GM08714 (cell line): ENCODE data around the gene LDAF1.
"Not testable (repeated sequence)": the region's sequence is repeated elsewhere in the genome, so short reads cannot be mapped to it uniquely, and the experiment has no call there.

Source experiments
- H3K4me3 ChIP-seq: fragments of 200-500 bp; sonication (Bioruptor generic); 2 replicates; pipeline ENCODE4 v1.5.1; 2014; ENCODE audit warnings: mild to moderate bottlenecking, low read length, inconsistent platforms
- ZNF274 ChIP-seq: IDR thresholded peaks from 2 replicates; pipeline ENCODE4 v1.6.1; 2012; ENCODE audit warnings: mild to moderate bottlenecking, low read depth, low read length

The LDAF1 gene

DNA sequence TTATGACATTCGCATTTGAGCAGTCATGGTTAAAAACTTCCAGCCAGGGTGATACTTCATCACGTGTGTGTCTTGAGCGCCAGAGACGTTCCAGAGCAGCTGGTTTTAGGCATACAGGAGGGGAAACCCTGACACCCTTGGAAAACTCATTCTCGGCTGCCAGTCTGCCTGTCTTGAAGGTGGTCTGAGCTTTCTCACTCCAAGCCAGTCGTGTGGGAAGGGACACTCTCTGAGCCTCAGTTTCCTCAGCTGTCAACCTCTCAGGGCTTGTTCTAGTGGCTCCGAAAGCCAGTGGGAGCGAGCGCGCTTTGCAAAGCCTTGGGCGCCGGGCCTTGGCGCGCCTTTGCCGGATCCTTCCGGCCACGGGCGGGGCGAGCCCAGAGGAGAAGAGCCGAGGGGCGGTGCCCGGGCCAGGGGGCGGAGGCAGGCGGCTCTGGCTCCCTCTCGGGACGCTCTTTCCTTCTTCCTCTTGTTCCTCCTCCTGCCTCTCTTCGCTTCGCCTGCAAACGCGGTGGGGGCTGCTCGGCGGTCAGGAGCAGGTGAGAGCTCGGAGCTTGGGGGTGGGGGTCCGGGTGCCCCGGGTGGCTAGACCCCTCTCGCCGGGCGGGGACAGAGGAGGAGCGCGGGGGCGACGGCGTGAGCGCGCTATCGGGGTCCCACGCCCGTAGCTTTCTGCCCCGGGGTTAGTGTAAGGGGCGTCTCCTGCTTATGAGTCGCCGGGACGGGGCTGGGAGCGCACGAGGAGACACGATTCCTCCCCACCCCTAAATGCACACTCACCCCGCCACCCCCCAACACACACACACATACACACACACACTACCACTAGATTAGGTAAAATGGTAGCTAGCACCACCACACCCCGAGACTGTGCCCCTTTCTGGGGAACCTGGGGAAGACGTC lies at the start of gene LDAF1:
TSS of gene LDAF1 (plus strand) at position 467 of the 903 bp plus-strand sequence. CDS start 2,509 bp downstream, outside the sequence.
- no peak for TF ChIP-seq ZNF274
- H3K4me3 ChIP-seq: peak within 1 kb of the TSS; percentile 71; the same call in 1 of the 2 replicates

DNA sequence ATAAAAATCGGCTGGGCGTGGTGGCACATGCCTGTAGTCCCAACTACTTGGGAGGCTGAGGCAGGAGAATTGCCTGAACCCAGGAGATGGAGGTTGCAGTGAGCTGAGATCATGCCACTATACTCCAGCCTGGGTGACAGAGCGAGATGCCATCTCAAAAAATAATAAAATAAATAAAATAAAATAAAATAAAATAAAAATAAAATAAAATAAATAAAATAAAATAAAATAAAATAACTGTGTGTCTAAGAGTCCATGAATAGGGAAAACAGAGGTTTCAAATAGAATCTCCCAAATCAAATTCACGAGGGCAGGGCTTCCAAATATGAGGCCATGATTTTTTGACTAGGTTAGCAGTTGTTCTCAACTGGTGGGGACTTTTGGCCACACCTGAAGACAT lies 42.9 kb upstream of the LDAF1 start:
- not testable (repeated sequence) for H3K4me3 ChIP-seq

DNA sequence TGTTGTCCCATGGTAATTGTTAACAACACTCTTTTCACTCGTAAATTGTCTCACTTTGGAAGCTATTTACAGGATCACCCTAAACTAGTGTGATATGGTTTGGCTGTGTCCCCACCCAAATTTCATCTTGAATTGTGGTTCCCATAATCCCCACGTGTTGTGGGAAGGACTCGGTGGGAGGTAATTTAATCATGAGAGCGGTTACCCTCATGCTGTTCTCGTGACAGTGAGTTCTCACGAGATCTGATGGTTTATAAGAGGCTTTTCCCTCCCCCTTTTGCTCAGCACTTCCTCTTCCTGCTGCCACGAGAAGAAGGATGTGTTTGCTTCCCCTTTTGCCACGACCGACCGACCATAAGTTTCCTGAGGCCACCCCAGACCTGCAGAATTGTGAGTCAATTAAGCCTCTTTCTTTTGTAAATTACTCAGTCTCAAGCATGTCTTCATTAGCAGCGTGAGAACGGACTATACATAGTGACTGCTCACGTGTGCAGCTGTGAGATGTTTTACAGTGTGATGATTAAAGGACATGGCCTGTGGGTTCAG lies 42.3 kb upstream of the LDAF1 start:
- no peak for TF ChIP-seq ZNF274
- peak overlapping the region; percentile 19; the same call in 1 of the 2 replicates for H3K4me3 ChIP-seq

DNA sequence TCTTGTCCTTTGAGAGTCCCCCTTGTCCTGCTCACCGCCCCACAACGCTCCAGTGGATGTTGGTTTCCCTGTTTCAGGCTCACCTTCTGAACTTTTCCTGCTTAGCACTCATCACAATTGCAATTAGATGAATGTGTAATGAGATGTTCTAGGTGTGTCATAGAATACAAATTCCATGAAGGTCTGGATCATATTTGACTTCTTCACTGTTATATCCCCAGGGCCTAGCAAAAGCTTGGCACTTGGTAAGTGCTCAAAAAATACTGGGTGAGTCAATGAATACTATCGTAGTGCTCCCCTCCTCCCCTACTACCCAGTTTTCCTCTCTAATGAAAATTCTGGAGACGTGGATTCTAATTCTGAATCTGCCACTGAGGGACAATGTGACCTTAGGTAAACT lies 40.9 kb upstream of the LDAF1 start:
- no peak overlapping the region for H3K4me3 ChIP-seq
- TF ChIP-seq ZNF274: no peak

DNA sequence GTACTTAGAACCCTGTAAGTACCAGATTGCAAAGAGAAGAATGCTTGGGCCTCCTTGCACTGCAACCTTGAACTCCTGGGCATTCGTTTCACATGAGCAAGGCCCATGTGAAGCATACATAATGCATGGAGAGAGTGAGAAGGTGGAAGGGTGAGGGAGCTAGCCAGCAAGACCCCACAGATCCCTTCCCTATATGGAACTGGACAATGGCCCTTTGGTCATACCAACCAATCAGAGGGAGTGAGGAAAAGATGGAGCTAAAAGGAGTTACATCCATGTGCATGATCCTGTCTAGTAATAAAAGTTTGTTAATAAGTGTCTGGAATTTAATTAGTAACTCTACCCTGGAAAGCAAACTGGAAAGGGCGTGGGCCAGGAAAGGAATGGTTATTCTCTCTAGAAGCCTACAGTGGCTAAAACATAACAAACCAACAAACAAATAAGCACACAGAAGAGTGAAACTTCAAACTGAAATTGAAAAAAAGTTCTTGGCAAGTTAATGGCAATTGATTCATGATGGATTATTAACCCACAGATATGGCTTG lies 37.4 kb upstream of the LDAF1 start:
- no peak for TF ChIP-seq ZNF274
- no peak overlapping the region for H3K4me3 ChIP-seq

DNA sequence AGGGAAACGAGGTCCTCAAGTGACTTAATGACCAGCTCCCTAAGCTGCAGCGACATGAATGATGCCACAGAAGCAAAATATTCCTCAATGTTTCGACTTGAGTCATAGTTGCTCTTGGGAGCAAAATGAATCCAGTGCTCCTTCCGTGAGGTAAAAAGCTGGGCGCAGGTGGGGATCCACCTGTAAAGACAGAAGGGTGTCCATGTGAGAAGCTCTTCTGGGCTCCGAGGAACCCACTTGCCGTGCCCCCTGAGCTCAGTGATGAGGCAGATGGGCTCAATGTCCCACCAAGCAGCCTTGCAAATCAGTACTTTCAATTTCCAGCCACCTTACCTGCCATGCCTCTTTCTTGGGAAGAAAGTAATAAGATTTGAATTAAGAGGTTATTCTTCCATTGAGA lies 33.3 kb upstream of the LDAF1 start:
- H3K4me3 ChIP-seq: no peak overlapping the region
- no peak for TF ChIP-seq ZNF274

DNA sequence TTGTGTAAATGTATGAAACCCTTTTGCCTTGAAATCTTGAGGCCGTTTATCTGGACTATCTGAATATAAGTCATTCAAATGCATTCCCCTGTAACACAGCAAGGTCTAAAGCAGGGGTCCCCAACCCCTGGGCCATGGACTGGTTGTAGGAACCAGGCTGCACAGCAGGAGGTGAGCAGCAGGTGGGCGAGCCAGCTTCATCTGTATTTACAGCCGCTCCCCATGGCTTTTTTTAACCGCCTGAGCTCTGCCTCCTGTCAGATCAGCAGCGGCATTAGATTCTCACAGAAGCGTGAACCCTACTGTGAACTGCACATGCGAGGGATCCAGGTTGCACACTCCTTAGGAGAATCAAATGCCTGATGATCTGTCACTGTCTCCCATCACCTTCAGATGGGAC lies 32.0 kb upstream of the LDAF1 start:
- TF ChIP-seq ZNF274: no peak
- H3K4me3 ChIP-seq: no peak overlapping the region

DNA sequence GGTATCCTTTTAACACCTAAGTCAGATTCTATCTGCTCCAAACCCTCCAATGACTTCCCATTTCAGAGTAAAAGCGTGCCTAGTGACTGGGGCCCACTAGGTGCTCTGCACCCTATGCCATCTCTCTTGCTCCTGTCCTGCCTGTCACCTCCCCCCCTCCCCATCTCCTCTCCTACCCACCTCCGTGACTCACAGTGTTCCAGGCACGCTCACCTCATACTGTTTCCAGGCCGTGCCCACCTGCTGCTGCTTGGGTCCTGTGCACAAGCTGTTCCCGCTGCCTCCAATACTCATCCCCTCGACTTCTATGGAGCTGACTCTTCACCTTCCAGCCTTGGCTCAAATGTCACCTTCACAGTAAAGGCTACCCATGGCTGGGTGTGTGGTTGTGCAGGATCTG lies 29.5 kb upstream of the LDAF1 start:
- no peak overlapping the region for H3K4me3 ChIP-seq
- no peak for TF ChIP-seq ZNF274

DNA sequence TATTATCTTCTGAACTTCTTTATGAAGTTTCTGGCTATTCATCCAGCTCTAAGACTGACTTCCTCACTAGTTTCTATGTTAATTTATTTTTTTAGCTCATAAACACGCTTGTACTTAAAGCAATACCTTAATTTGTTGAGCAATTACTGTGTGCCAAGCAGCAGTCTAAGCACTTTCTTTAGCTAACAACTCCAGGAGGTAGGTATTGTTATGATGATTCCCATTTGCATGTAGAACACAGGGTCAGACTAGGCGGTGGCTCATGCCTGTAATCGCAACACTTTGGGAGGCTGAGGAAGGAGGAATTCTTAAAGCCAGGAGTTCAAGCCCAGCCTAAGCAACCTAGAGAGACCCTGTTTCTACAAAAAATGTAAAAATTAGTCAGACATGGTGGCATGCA lies 27.7 kb upstream of the LDAF1 start:
- no peak for TF ChIP-seq ZNF274
- H3K4me3 ChIP-seq: no peak overlapping the region

DNA sequence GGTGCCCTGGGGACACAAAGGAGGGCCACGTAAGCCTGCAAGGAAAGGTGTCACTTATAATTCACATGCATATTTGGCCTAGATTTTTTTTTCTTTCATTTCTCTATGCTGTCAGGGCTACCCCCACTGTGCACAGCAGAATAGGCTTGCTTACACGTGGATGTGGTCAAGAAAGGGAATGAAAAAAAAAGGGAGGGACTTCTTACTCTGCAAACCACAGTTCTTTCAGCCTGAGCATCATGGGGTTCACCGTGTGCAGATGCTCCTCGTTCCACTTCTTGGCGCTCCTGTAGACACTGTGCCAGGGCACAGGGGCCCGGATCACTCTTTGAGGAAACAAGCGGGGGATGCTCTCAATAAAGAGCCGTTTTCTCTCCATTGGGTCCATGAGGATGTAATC lies 24.4 kb upstream of the LDAF1 start:
- H3K4me3 ChIP-seq: no peak overlapping the region
- TF ChIP-seq ZNF274: no peak

DNA sequence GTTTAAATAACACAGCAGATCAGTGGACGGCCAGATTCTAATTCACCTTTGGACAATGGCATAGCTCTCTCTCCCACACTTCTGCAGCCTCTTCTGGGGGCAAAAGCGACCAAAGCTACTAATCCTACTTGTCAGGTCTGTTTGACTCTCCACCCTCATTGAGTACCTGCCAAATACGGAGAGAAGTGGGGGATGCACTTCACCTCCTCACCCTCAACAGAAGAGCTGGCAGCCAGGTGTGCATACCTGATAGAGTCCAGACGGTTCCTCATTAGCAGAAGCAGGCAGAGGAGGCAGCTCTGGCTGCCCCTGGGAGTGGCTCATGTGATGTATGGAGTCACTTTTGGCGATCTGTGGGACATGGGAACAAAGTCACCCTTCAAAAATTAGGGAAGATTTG lies 12.7 kb upstream of the LDAF1 start:
- no peak for TF ChIP-seq ZNF274
- no peak overlapping the region for H3K4me3 ChIP-seq

DNA sequence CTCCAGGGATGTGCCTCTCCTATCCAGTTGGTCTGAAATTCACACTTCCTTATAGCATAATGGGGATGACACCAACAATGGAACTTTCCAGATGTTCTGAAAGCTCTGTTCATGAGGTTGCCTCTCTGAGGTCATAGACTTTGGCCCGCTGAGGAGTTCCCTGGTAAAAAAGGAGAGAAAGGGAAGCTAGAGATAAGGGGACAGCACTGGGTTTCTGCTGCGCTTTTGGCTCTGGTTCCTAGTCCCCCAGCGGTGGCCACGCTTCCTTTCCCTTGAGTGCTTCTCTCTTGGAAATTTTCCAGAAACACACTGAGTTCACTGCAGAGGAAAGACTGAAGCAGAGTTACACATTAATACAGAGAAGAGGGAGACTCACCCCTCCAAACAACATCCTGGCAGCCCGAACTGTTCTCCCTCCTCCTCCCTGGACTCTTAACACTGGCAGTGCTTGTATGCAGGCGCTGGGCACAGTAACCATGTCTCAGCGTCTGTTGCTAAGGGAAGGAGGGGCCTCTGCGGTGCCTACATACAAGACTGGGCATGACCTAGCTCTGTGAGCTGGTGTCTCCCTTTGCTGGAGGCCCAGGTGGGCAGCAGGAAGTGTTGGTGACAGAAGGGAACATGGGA lies 8.0 kb upstream of the LDAF1 start, which contains the start of gene DNAH3:
TSS of gene DNAH3 (minus strand) at position 472 of the 627 bp plus-strand sequence. CDS start 527 bp downstream, outside the sequence.
- TF ChIP-seq ZNF274: no peak
- H3K4me3 ChIP-seq: no peak within 1 kb of the TSS

DNA sequence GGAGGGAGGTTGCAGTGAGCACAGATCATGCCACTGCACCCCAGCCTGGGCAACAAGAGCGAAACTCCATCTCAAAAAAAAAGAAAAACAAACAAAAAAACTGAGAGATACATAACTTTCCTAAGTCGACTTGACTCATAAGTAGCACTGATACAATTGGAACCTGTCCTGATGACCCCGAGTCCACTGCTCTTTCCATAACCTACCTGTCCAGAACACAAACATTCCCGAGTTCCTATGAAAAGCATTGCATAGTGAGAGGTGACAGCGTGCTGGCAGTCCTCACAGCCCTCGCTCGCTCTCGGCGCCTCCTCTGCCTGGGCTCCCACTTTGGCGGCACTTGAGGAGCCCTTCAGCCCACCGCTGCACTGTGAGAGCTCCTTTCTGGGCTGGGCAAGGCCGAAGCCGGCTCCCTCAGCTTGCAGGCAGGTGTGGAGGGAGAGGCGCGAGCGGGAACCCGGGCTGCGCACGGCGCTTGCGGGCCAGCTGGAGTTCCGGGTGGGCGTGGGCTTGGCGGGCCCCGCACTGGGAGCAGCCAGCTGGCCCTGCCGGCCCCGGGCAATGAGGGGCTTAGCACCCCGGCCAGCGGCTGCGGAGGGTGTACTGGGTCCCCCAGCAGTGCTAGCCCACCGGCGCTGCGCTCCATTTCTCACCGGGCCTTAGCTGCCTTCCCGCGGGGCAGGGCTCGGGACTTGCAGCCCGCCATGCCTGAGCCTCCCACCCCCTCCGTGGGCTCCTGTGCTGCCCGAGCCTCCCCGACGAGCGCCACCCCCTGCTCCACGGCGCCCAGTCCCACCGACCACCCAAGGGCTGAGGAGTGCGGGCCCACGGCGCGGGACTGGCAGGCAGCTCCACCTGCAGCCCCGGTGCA lies 6.1 kb upstream of the LDAF1 start:
- H3K4me3 ChIP-seq: not testable (repeated sequence)

DNA sequence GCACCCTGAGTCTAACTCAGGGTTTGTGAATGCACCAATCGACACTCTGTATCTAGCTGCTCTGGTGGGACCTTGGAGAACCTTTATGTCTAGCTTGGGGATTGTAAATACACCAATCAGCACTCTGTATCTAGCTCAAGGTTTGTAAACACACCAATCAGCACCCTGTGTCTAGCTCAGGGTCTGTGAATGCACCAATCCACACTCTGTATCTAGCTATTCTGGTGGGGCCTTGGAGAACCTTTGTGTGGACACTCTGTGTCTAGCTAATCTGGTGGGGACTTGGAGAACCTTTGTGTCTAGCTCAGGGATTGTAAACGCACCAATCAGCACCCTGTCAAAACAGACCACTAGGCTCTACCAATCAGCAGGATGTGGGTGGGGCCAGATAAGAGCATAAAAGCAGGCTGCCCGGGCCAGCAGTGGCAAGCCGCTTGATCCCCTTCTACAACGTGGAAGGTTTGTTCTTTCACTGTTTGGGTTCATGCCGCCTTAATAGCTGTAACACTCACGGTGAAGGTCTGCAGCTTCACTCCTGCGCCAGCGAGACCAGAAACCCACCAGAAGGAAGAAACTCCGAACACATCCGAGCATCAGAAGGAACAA lies 5.2 kb upstream of the LDAF1 start:
- H3K4me3 ChIP-seq: not testable (repeated sequence)

DNA sequence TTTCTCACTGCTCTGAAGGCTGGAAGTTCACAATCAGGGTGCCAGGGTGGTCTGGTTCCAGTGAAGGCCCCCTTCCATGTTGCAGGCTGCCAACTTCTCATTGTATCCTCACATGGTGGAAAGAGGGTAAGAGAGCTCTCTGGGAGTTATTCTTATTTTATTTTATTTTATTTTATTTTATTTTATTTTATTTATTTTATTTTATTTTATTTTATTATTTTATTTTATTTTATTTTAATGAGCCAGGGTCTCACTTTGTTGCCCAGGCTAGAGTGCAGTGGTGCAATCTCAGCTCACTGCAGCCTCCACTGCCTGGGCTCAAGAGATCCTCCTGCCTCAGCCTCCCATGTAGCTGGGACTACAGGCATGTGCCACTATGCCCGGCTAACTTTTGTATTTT lies 2.5 kb upstream of the LDAF1 start:
- H3K4me3 ChIP-seq: not testable (repeated sequence)
